ENCODE measurements around the gene CANX. TPM values are rescaled to one million over a fixed set of nuclear protein-coding genes. Genes with fewer than 3 reads are reported as not detected.

Gene CANX
- total and polyA plus RNA-seq, 9 of the 15 experiments (the other 6 are each of a cell fraction or from before 2014, with no cell fraction given): 155 to 893 (median 589) TPM

- TF ChIP-seq USF1 (CRISPR knock-in tag; IDR thresholded peaks at IDR 0.05) (no peak), GABPA (tag; conservative IDR thresholded peaks at IDR 0.05; ENCODE audit: low read depth) (no peak), RBM14 (IDR thresholded peaks at IDR 0.05; ENCODE audit: borderline replicate concordance, insufficient read depth, low read depth, low read length) (no peak), ZBTB17 (CRISPR knock-in tag; IDR thresholded peaks at IDR 0.05) (no peak), NR2C1 (IDR thresholded peaks at IDR 0.05) (no peak), NR2C1 (tag; IDR thresholded peaks at IDR 0.05) (no peak), HNRNPL (IDR thresholded peaks at IDR 0.05; ENCODE audit: low read depth, low read length) (no peak), ZZZ3 (IDR thresholded peaks at IDR 0.05) (no peak), TOE1 (IDR thresholded peaks at IDR 0.05; ENCODE audit: borderline replicate concordance) (no peak), TOE1 (CRISPR knock-in tag; IDR thresholded peaks at IDR 0.05; ENCODE audit: borderline replicate concordance, low read depth) (no peak), NR3C1 (CRISPR knock-in tag; IDR thresholded peaks at IDR 0.05) (no peak), NKRF (IDR thresholded peaks at IDR 0.05; ENCODE audit: borderline replicate concordance) (peak; percentile 28; the same call in 1 of the 2 replicates), SUPT5H (IDR thresholded peaks at IDR 0.05) (peak; percentile 34; the same call in 1 of the 2 replicates), CREB3 (tag; conservative IDR thresholded peaks at IDR 0.05; ENCODE audit: low read depth) (no peak), RBM17 (IDR thresholded peaks at IDR 0.05; ENCODE audit: borderline replicate concordance, low read depth, low read length) (no peak), MAFK (IDR thresholded peaks at IDR 0.05; ENCODE audit: low read length) (no peak), KLF16 (IDR thresholded peaks at IDR 0.05) (no peak), RBM25 (IDR thresholded peaks at IDR 0.05; ENCODE audit: low read depth, low read length, severe bottlenecking) (no peak), ZNF224 (CRISPR knock-in tag; IDR thresholded peaks at IDR 0.05) (no peak)
- TF ChIP-seq, protein P1, sequence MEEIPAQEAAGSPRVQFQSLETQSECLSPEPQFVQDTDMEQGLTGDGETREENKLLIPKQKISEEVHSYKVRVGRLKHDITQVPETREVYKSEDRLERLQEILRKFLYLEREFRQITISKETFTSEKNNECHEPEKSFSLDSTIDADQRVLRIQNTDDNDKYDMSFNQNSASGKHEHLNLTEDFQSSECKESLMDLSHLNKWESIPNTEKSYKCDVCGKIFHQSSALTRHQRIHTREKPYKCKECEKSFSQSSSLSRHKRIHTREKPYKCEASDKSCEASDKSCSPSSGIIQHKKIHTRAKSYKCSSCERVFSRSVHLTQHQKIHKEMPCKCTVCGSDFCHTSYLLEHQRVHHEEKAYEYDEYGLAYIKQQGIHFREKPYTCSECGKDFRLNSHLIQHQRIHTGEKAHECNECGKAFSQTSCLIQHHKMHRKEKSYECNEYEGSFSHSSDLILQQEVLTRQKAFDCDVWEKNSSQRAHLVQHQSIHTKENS (CRISPR knock-in tag; IDR thresholded peaks at IDR 0.05): no peak
- TF ChIP-seq, protein P2, sequence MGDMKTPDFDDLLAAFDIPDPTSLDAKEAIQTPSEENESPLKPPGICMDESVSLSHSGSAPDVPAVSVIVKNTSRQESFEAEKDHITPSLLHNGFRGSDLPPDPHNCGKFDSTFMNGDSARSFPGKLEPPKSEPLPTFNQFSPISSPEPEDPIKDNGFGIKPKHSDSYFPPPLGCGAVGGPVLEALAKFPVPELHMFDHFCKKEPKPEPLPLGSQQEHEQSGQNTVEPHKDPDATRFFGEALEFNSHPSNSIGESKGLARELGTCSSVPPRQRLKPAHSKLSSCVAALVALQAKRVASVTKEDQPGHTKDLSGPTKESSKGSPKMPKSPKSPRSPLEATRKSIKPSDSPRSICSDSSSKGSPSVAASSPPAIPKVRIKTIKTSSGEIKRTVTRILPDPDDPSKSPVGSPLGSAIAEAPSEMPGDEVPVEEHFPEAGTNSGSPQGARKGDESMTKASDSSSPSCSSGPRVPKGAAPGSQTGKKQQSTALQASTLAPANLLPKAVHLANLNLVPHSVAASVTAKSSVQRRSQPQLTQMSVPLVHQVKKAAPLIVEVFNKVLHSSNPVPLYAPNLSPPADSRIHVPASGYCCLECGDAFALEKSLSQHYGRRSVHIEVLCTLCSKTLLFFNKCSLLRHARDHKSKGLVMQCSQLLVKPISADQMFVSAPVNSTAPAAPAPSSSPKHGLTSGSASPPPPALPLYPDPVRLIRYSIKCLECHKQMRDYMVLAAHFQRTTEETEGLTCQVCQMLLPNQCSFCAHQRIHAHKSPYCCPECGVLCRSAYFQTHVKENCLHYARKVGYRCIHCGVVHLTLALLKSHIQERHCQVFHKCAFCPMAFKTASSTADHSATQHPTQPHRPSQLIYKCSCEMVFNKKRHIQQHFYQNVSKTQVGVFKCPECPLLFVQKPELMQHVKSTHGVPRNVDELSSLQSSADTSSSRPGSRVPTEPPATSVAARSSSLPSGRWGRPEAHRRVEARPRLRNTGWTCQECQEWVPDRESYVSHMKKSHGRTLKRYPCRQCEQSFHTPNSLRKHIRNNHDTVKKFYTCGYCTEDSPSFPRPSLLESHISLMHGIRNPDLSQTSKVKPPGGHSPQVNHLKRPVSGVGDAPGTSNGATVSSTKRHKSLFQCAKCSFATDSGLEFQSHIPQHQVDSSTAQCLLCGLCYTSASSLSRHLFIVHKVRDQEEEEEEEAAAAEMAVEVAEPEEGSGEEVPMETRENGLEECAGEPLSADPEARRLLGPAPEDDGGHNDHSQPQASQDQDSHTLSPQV (IDR thresholded peaks at IDR 0.05): 0 out of 2 replicates have a peak, but pooled peaks have one; percentile 20
These were observed 32.1 kb downstream of the CANX start (continued) for GRCh38 chr5:179730852-179731251.
